HUDEP-2 (cell line): ENCODE measurements around the gene UBE2QL1.

Source experiments
- DNase-seq, 76 experiments: peaks; one replicate each; lab custom pipeline; 2025; ENCODE audit not compliant: unreplicated experiment in 76 of 76; lab: John Stamatoyannopoulos, UW

UBE2QL1 gene

GRCh38 chr5:6453937-6454560 is 5.4 kb downstream of the UBE2QL1 start:
- no peak for DNase-seq

GRCh38 chr5:6454628-6455053 is 6.0 kb downstream of the UBE2QL1 start:
- no peak for DNase-seq

- no peak for DNase-seq
Measured at GRCh38 chr5:6455571-6456200, 7.0 kb downstream of the UBE2QL1 start.

DNA sequence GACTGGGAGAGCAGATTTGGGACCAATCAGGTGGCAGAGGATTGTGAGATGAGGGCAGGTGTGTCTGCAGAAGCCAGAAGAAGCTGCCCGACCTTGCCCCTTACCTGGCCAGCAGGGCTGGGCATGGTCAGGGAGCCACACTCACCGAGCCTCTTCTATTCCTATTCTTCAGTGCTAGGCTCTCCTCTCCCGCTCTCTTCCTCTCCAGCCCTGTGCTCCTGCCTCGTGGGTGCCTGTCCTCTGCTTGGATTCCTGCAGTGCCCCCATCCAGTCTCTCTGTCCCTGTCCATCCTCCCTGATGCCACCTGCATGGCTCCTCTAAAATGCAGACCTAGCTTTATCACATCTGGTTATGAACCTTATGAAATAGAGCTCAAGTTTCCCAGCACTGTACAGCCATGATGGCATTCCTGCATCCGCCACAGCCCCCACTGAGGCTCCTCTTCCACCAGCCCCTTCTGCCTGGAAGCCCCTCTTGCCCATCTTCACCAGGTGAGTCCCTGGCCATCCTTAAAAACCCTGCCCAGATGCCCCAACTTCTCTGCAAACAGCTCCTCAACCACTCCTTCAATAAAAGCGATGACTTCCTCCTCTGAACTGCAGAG is 8.2 kb downstream of the UBE2QL1 start:
- no peak for DNase-seq

GRCh38 chr5:6457592-6457991 is 8.9 kb downstream of the UBE2QL1 start:
- DNase-seq = no peak

- DNase-seq = no peak
Measured at GRCh38 chr5:6458833-6459232, 10.2 kb downstream of the UBE2QL1 start.

DNA sequence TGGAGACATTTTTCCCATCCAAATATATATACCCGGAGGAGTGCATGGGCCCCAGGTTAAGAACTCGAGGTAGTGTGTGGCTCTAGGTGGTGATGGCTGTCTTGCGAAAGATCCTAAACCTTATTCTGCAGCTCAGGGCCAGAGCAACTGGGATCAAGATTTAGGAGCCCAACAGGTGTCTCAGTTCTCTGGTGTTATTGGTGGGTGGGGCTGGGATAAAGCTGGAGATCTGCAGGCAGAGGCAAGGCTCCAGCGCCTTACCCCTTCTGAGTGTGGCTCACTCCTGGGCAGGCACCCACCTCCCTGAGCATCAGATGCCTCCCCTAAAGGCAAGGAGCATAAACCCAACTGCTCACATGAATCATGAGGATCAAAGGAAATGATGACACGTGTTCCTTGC is 11.2 kb downstream of the UBE2QL1 start:
- no peak for DNase-seq

DNA sequence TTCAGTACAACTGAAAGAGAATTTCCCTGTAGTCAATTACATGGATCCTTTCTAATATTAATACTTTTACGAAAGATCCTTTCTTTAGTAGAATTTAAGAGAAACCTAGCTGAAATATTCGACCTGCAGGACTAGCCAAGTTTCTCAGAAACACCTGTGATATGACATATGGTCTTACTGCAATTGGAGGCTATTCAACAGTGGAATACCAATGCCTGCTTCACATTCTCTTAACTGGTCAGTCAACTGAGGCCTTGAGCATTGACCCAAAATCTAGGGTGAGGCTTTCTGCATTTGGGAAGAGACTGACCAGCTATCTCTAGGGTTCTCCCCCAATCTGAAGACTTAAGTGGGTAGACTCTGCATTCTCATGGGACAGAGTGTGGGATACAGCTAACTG is 12.3 kb downstream of the UBE2QL1 start:
- no peak for DNase-seq

GRCh38 chr5:6461793-6462650 is 13.4 kb downstream of the UBE2QL1 start:
- no peak for DNase-seq

- no peak for DNase-seq
Measured at GRCh38 chr5:6462671-6463070, 14.0 kb downstream of the UBE2QL1 start.

- DNase-seq = no peak
Measured at GRCh38 chr5:6464441-6464840, 15.8 kb downstream of the UBE2QL1 start.

DNA sequence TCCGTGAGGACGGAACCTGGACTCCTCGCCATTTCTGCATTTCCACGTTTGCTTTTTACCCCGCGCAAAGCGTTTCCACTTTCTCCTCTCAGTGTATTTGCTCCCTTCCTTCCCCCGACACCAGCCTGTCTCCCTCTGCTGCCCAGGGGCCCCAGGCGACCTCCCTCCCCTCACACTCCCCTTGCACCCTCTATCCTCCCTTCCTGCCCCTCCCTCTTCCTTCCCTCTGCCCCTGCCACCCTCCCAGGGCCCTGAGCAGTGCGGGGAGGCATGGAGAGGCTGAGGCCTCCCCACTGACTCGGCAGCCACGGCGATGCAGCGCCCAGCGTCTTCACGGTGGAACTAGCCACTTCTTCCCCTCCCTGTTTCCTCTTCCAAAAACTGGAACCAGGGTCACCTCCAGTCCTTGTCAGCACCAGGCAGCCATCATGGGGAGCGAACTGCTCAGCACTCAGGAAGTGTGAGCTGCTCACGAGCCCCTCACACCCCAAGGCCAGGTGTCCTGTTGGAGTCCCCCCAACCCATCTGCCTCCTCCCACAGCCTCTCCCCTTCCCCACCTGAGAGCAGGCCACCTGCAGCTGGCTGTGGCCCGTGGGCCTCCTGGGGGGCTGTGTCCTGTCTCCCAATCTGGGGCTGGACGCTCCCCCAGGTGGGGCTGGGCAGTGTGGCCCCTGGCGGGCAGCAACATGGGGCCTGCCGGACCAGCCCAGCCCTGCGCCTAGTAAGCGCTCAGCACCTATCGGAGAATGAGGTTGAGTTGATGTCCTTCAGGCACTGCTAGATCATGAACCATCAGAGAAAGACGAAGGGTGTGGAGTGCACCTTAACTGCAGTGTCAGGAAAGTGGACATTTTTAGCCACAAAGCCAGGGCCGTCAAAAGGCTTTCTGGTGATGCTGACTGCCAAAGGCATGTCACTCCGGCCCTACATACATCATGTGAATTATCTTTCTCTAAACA is 17.5 kb downstream of the UBE2QL1 start:
- no peak for DNase-seq

DNA sequence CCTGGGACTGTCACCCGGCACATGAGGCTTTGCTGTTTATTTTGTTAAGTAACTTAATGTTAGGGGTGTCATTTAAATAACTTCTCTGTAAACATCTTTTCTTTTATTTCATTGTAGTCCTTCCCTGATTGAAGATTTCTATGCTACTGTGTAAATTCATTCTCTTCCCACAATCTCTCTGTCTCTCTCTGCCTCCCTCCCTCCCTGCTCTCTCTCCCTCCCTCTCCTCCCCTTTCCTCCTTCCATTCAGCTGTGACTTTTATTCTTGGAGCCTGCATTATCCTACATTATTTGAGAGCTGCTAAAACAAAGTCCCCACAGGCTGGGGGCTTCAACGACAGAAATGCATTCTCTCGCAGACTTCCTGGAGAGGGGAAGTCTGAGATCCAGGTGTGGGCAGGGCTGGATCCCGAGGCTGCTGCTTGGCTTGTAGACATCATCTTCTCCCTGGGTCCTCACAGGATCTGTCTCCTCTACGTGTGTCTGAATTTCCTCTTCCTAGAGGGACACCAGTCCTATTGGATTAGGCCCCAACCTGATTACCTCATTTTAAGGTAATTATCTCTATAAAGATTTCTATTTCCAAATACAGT is 18.4 kb downstream of the UBE2QL1 start:
- DNase-seq = no peak

DNA sequence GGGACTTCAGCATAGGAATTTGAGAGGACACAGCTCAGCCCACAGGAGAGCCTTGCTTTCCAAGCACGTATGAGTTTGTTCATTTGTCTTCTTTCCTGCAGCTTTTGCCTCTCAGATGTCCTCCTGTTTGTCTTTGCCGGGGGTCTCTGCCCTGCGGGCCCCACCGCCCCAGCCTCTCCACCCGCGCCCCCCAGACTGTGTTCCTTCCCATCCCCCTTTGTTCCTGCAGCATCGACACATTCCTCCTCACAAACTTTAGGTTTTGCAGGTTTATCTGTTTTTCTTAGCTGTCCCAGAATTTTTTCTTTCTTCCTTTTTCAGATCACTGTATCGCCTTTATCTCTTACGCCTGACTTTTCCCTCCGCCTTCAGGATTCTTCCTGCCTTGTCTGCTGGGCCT is 18.9 kb downstream of the UBE2QL1 start:
- no peak for DNase-seq

DNA sequence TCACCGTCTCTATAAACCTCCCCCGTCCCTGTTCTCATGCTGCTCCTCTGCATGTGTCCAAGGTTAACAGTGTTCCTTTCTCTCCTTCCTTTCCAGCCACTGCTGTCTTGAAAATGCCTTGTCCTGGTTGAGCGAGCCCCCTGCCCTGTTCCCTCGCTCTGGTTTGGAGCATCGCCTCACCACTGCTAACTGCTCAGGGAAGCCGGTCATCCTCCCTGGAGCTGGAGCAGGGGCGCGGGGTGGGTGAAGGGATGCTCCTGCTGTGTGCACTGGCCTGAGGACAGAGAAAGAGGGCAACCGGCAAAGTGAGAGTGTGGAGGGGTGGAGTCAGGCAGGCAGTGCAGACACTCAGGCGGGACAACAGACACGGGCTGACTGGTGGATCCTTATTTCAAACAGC is 19.4 kb downstream of the UBE2QL1 start:
- DNase-seq = no peak

GRCh38 chr5:6468870-6469269 is 20.2 kb downstream of the UBE2QL1 start:
- no peak for DNase-seq

DNA sequence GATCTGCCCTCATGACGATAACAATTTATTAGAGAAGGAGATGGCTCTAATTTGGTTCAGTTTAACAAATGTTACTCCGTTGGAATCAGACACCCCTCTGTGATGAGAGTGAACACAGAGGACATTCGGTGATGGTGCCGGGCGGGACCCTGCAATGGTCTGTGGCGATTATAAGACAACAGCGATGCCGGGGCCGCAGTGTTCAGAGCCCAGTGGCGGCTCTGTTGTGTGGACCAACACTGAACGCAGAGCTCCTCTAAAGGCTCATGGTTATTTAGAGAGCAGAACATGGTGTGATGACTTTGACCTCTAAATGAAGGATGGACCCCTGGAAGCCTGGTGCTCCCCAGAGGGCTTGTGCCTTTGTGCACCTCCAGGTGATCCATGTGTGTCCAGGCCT is 21.2 kb downstream of the UBE2QL1 start:
- DNase-seq = no peak

- no peak for DNase-seq
Measured at GRCh38 chr5:6470672-6471071, 22.0 kb downstream of the UBE2QL1 start.

GRCh38 chr5:6471252-6471651 is 22.6 kb downstream of the UBE2QL1 start:
- no peak for DNase-seq

DNA sequence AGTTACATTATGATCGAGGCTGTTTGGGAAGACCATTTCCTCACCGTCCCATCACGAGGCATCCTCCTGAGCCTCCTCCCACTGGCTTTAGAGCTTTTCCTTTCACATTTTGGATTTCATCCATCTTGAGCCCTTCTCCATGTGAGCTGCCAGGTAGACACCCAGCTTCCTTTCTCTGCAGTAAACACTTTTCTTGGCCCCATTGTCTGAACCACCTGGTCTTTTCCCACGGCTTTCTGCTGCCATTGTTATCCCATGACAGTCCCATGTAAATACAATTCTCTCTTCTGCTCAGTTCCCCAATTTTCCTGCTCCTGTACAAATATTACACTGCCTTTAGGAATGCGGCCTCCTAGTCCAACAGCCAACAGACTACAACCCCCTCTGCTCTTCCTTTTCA is 24.1 kb downstream of the UBE2QL1 start:
- no peak for DNase-seq
